ENCODE results near the gene PSMF1. TPM values are rescaled to one million over a fixed set of nuclear protein-coding genes. Genes with fewer than 3 reads are reported as not detected.
A peak's percentile ranks its signal among the peaks of the same experiment; 100 is the strongest.

Gene PSMF1
- total and polyA plus RNA-seq, 9 of the 15 experiments (the other 6 are each of a cell fraction or from before 2014, with no cell fraction given): 8.5 to 192 (median 33.2) TPM

GRCh38 chr20:1178103-1178502 lies 59.7 kb downstream of the PSMF1 start (continued):
- TF ChIP-seq, protein P1, sequence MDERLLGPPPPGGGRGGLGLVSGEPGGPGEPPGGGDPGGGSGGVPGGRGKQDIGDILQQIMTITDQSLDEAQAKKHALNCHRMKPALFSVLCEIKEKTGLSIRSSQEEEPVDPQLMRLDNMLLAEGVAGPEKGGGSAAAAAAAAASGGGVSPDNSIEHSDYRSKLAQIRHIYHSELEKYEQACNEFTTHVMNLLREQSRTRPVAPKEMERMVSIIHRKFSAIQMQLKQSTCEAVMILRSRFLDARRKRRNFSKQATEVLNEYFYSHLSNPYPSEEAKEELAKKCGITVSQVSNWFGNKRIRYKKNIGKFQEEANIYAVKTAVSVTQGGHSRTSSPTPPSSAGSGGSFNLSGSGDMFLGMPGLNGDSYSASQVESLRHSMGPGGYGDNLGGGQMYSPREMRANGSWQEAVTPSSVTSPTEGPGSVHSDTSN (CRISPR knock-in tag; IDR thresholded peaks at IDR 0.05; ENCODE audit: low read depth): no peak
- TF ChIP-seq, protein P1 (tag; conservative IDR thresholded peaks at IDR 0.05; ENCODE audit: low read depth): no peak
- TF ChIP-seq ZBED1 (IDR thresholded peaks at IDR 0.05): no peak
- no peak for TF ChIP-seq POLR2AphosphoS5 (IDR thresholded peaks at IDR 0.05; ENCODE audit: control insufficient read depth, insufficient read depth, low read depth, low read length)
- no peak for TF ChIP-seq CBFB (CRISPR knock-in tag; IDR thresholded peaks at IDR 0.05)
- TF ChIP-seq ARID4B (CRISPR knock-in tag; IDR thresholded peaks at IDR 0.05): no peak
- TF ChIP-seq KLF13 (tag; IDR thresholded peaks at IDR 0.05; ENCODE audit: borderline replicate concordance, low read depth): no peak
- TF ChIP-seq, protein P2, sequence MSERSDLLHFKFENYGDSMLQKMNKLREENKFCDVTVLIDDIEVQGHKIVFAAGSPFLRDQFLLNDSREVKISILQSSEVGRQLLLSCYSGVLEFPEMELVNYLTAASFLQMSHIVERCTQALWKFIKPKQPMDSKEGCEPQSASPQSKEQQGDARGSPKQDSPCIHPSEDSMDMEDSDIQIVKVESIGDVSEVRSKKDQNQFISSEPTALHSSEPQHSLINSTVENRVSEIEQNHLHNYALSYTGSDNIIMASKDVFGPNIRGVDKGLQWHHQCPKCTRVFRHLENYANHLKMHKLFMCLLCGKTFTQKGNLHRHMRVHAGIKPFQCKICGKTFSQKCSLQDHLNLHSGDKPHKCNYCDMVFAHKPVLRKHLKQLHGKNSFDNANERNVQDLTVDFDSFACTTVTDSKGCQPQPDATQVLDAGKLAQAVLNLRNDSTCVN (CRISPR knock-in tag; IDR thresholded peaks at IDR 0.05): no peak
- TF ChIP-seq KDM1A (IDR thresholded peaks at IDR 0.05): peak; percentile 28 to 57; a peak in 2 of 4 replicates
- TF ChIP-seq ZNF766 (CRISPR knock-in tag; conservative IDR thresholded peaks at IDR 0.05): no peak
- peak; percentile 80 for TF ChIP-seq ZFP36 (IDR thresholded peaks at IDR 0.05; ENCODE audit: low read depth, low read length, partially characterized antibody)
- TF ChIP-seq CLOCK (CRISPR knock-in tag; IDR thresholded peaks at IDR 0.05; ENCODE audit: borderline replicate concordance): no peak
- TF ChIP-seq PCBP1 (IDR thresholded peaks at IDR 0.05; ENCODE audit: low read depth, low read length, poor library complexity, severe bottlenecking): no peak
- no peak for TF ChIP-seq ZNF778 (CRISPR knock-in tag; IDR thresholded peaks at IDR 0.05)
- TF ChIP-seq ZFX (CRISPR knock-in tag; IDR thresholded peaks at IDR 0.05): 0 out of 2 replicates have a peak, but pooled peaks have one; percentile 12
- TF ChIP-seq HDGF (IDR thresholded peaks at IDR 0.05): no peak
- TF ChIP-seq BCOR (IDR thresholded peaks at IDR 0.05): peak; percentile 79
